OCI-LY7 (cell line): ENCODE results near the gene TMC1. TPM values are rescaled to one million over a fixed set of nuclear protein-coding genes. Genes with fewer than 3 reads are reported as not detected.

Source experiments
- BruUV-seq: library from RNA; stranded (reverse); fragments of 400-500 nt; replicated peaks from 2 replicates; lab custom pipeline; 2021; lab: Mats Ljungman, UMichigan
- CTCF ChIA-PET: fragments of 300-600 bp; sonication (Branson Sonifier 250); formaldehyde crosslinking; loops from one replicate; lab custom pipeline; 2022; ENCODE audit warnings: antibody characterized with exemption; ENCODE audit not compliant: unreplicated experiment; lab: Charles Lee
- POLR2A ChIA-PET: fragments of 300-600 bp; sonication (Branson Sonifier 250); formaldehyde crosslinking; loops from one replicate; lab custom pipeline; 2022; ENCODE audit warnings: antibody characterized with exemption; lab: Charles Lee
- DNase-seq: peaks from one replicate; pipeline ENCODE4 v3.0.0-alpha.2; 2015; ENCODE audit warnings: low spot score
- H2AFZ ChIP-seq: fragments of 200-600 bp; sonication (generic), shearing (Covaris generic); 2 replicates; pipeline ENCODE4 v1.6.1; 2014; ENCODE audit warnings: mild to moderate bottlenecking, antibody characterized with exemption, low read length, moderate library complexity
- H3K27ac ChIP-seq: fragments of 200-600 bp; sonication (generic); 2 replicates; pipeline ENCODE4 v1.5.1; 2014; ENCODE audit warnings: mixed run types, low read depth, mild to moderate bottlenecking, moderate library complexity, low read length, inconsistent platforms; ENCODE audit not compliant: poor library complexity, severe bottlenecking
- H3K36me3 ChIP-seq: fragments of 200-600 bp; sonication (generic); 2 replicates; pipeline ENCODE4 v1.6.1; 2014; ENCODE audit warnings: mild to moderate bottlenecking, antibody characterized with exemption, low read length, moderate library complexity, mixed read lengths; ENCODE audit not compliant: insufficient read depth
- H3K4me1 ChIP-seq: fragments of 200-600 bp; sonication (generic); 2 replicates; pipeline ENCODE4 v1.5.1; 2014; ENCODE audit warnings: mild to moderate bottlenecking, low read length; ENCODE audit not compliant: insufficient read depth, poor library complexity, severe bottlenecking
- H3K4me2 ChIP-seq: fragments of 200-600 bp; sonication (generic); 2 replicates; pipeline ENCODE4 v1.6.1; 2014; ENCODE audit warnings: mild to moderate bottlenecking, low read length
- H3K4me3 ChIP-seq: fragments of 200-600 bp; sonication (generic); 2 replicates; pipeline ENCODE4 v1.5.1; 2014; ENCODE audit warnings: mild to moderate bottlenecking, low read depth, low read length; ENCODE audit not compliant: poor library complexity, severe bottlenecking
- H3K79me2 ChIP-seq: fragments of 200-600 bp; sonication (generic); 2 replicates; pipeline ENCODE4 v1.6.1; 2016; ENCODE audit warnings: low read depth, mild to moderate bottlenecking, low read length, moderate library complexity, mixed read lengths; ENCODE audit not compliant: insufficient read depth
- H3K9me2 ChIP-seq: fragments of 200-600 bp; sonication (generic); 2 replicates; pipeline ENCODE4 v1.6.1; 2016; ENCODE audit warnings: mild to moderate bottlenecking, low read length, mixed read lengths; ENCODE audit not compliant: insufficient read depth
- H3K9me3 ChIP-seq: fragments of 200-600 bp; sonication (generic); 2 replicates; pipeline ENCODE4 v1.6.1; 2014; ENCODE audit warnings: mild to moderate bottlenecking, mixed run types, low read length, mixed read lengths
- H4K20me1 ChIP-seq: fragments of 200-600 bp; sonication (generic); 2 replicates; pipeline ENCODE4 v1.6.1; 2014; ENCODE audit warnings: mild to moderate bottlenecking, antibody characterized with exemption, low read length, moderate library complexity, mixed read lengths; ENCODE audit not compliant: insufficient read depth
- EZH2phosphoT487 ChIP-seq: fragments of 200-600 bp; sonication (generic); IDR thresholded peaks from 2 replicates; pipeline ENCODE4 v1.6.1; 2018; ENCODE audit warnings: low read depth, borderline replicate concordance, mild to moderate bottlenecking, mixed run types, antibody characterized with exemption, low read length, moderate library complexity, mixed read lengths
- intact Hi-C: fragments of 100-400 bp; cut with micrococcal nuclease; formaldehyde crosslinking; loops from one replicate; pipeline ENCODE4 v1.10.0; 2022; ENCODE audit not compliant: unreplicated experiment
- total RNA-seq, 2 experiments: library from RNA; depleted of rRNA in 1 of 2; stranded (reverse); fragments of >200 nt in 1 of 2; shearing (Covaris generic) in 1 of 2; gene quantifications; 2 replicates each; pipeline ENCODE4 v1.2.3, GENCODE V29; 2014 to 2022
- TF ChIP-seq, protein P1 (sequence below): fragments of 200-600 bp; sonication (generic); conservative IDR thresholded peaks from 2 replicates; pipeline ENCODE4 v1.5.1; 2014; ENCODE audit warnings: mild to moderate bottlenecking, antibody characterized with exemption, low read length, moderate library complexity, mixed read lengths

The TMC1 gene
- total RNA-seq, 2 experiments from 2014 or later: not detected

DNA sequence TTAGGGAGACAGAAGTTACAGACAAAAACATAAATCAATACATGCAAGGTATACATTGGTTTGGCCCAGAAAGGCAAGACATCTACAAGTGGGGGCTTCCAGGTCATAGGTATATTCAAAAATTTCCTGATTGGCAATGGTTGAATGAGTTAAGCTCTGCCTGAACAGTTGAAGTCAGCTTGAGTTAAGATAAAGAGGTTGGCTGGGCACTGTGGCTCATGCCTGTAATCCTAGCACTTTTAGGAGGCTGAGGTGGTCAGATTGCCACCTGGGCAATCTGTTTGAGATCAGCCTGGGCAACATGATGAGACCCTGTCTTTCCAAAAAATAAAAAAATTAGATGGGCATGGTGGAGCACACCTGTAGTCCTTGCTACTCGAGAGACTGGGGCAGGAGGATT is 16.3 kb downstream of the TMC1 start:
- intact Hi-C loops: no loop called here

DNA sequence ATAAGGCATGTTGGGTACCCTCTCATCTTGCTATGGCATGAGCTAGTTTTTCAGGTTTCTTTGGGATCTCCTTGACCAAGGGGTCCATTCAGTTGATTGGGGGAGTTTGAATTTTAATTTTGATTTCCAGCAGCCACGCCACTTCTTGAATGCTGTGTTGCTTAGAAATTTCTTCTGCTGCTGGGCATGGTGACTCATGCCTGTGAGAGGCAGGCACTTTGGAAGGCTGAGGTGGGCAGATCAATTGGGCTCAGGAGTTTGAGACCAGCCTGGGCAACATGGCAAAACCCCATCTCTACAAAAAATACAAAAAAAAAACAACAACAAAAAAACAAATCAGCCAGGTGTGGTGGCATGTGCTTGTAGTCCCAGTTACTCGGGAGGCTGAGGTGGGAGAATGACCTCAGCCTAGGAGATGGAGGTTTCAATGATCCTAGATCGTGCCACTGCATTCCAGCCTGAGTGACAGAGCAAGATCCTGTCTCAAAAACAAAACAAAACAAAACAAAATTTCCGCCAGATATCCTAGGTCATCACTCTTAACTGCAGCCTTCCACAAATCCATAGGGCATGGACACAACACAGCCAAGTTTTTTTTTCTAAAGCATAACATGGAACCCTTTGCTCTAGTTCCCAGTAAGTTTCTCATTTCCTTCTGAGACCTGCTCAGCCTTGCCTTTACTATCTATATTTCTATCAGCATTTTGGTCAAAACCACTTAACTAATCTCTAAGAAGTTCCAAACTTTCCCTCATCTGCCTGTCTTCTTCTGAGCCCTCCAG is 17.7 kb downstream of the TMC1 start:
- H2AFZ ChIP-seq: no peak overlapping the region
- no peaks in the 10 kb centered on the region for H3K36me3 ChIP-seq
- CTCF ChIA-PET: no interaction called here
- H3K4me1 ChIP-seq: no peaks in the 10 kb centered on the region
- no peak overlapping the region for H3K27ac ChIP-seq
- no peaks in the 10 kb centered on the region for H3K9me2 ChIP-seq
- DNase-seq: no peak
- TF ChIP-seq, protein P1, sequence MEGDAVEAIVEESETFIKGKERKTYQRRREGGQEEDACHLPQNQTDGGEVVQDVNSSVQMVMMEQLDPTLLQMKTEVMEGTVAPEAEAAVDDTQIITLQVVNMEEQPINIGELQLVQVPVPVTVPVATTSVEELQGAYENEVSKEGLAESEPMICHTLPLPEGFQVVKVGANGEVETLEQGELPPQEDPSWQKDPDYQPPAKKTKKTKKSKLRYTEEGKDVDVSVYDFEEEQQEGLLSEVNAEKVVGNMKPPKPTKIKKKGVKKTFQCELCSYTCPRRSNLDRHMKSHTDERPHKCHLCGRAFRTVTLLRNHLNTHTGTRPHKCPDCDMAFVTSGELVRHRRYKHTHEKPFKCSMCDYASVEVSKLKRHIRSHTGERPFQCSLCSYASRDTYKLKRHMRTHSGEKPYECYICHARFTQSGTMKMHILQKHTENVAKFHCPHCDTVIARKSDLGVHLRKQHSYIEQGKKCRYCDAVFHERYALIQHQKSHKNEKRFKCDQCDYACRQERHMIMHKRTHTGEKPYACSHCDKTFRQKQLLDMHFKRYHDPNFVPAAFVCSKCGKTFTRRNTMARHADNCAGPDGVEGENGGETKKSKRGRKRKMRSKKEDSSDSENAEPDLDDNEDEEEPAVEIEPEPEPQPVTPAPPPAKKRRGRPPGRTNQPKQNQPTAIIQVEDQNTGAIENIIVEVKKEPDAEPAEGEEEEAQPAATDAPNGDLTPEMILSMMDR: no peak
- TF ChIP-seq EZH2phosphoT487: no peak
- H3K9me3 ChIP-seq: no peaks in the 10 kb centered on the region
- no TSS peak for BruUV-seq
- no peaks in the 10 kb centered on the region for H3K79me2 ChIP-seq
- no peak overlapping the region for H3K4me2 ChIP-seq
- intact Hi-C loops: no loop called here
- H4K20me1 ChIP-seq: no peaks in the 10 kb centered on the region
- no peak overlapping the region for H3K4me3 ChIP-seq
- POLR2A ChIA-PET: no interaction called here

More for the DNA sequence above, 16.3 kb downstream of the TMC1 start:
- Histone ChIP-seq H3K4me3 (no peak overlapping the region), H4K20me1 (no peaks in the 10 kb centered on the region), H3K27ac (no peak overlapping the region), H3K4me1 (no peaks in the 10 kb centered on the region), H3K9me2 (no peaks in the 10 kb centered on the region), H3K36me3 (no peaks in the 10 kb centered on the region), H3K9me3 (no peaks in the 10 kb centered on the region), H2AFZ (no peak overlapping the region), H3K79me2 (no peaks in the 10 kb centered on the region), H3K4me2 (no peak overlapping the region)
- CTCF ChIA-PET: no interaction called here
- no peak for TF ChIP-seq EZH2phosphoT487
- TF ChIP-seq, protein P1: no peak
- no TSS peak for BruUV-seq
- DNase-seq: no peak
- POLR2A ChIA-PET: no interaction called here

DNA sequence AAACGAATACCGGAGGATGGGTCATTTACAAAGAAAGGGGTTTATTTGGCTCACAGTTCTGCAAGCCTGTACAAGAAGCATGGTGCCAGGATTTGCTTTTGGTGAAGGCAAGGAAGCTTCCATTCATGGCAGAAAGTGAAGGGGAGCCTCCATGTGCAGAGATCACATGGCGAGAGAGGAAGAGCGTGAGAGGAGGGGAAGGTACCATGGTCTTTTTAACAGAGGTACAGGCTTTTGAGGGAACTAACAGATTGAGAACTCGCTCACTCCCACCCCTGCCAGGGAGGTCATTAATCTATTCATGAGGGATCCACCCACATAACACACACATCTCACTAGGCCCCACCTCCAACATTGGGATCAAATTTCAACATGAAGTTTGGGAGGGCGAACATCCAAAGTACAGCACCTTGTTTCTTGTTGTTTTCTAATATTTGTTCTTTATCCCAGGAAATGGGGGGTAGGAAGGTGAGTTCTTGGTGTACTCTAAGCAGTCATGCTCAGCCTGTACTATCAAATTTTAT is 18.5 kb downstream of the TMC1 start:
- Histone ChIP-seq H3K4me2 (no peak overlapping the region), H3K9me2 (no peaks in the 10 kb centered on the region), H4K20me1 (no peaks in the 10 kb centered on the region), H2AFZ (no peak overlapping the region), H3K4me1 (no peaks in the 10 kb centered on the region), H3K36me3 (no peaks in the 10 kb centered on the region), H3K9me3 (no peaks in the 10 kb centered on the region), H3K4me3 (no peak overlapping the region), H3K27ac (no peak overlapping the region), H3K79me2 (no peaks in the 10 kb centered on the region)
- BruUV-seq: no TSS peak
- CTCF ChIA-PET: no interaction called here
- POLR2A ChIA-PET: interaction anchor here (0.5 kb wide), 1 partner anchor 26 kb away, joined by 5 read pairs; no protein-coding TSS in a partner anchor
- intact Hi-C loops: no loop called here
- no peak for DNase-seq
- TF ChIP-seq, protein P1: no peak
- TF ChIP-seq EZH2phosphoT487: no peak
